WTC11 (cell line): ENCODE measurements around the gene CDK9. TPM values are rescaled to one million over a fixed set of nuclear protein-coding genes. Genes with fewer than 3 reads are reported as not detected.

Experiments used
- ATAC-seq: fragments of 200-7000 bp; cut with Tn5 transposase; 2 replicates; pipeline ENCODE4 v1.10.0; 2021; ENCODE audit warnings: mild to moderate bottlenecking, moderate library complexity
- CTCF ChIA-PET: fragments of 300-600 bp; sonication (Branson Sonifier 250); formaldehyde crosslinking; loops from one replicate; lab custom pipeline; 2021; ENCODE audit warnings: antibody characterized with exemption; lab: Charles Lee
- POLR2A ChIA-PET: fragments of 350-600 bp; sonication (Branson Sonifier 250); formaldehyde crosslinking; loops from one replicate; lab custom pipeline; 2021; ENCODE audit warnings: antibody characterized with exemption; lab: Charles Lee
- DNase-seq: peaks from one replicate; pipeline ENCODE4 v3.0.0; 2021; ENCODE audit warnings: low spot score
- H3K27ac Mint-ChIP-seq: 2 replicates; pipeline ENCODE4 v1.8.0; 2021; ENCODE audit warnings: mixed read lengths
- H3K27me3 Mint-ChIP-seq: 2 replicates; pipeline ENCODE4 v1.8.0; 2021; ENCODE audit warnings: low read depth, mild to moderate bottlenecking, moderate library complexity, mixed read lengths
- H3K36me3 Mint-ChIP-seq: 2 replicates; pipeline ENCODE4 v1.8.0; 2021; ENCODE audit warnings: mixed read lengths
- H3K4me1 Mint-ChIP-seq: 2 replicates; pipeline ENCODE4 v1.8.0; 2022; ENCODE audit warnings: mixed read lengths
- H3K4me3 Mint-ChIP-seq: 2 replicates; pipeline ENCODE4 v1.8.0; 2021; ENCODE audit warnings: mild to moderate bottlenecking, moderate library complexity, mixed read lengths
- H3K9me3 Mint-ChIP-seq: 2 replicates; pipeline ENCODE4 v1.8.0; 2021; ENCODE audit warnings: mixed read lengths
- ATF1 ChIP-seq: sonication (generic); formaldehyde crosslinking; IDR thresholded peaks from 2 replicates; pipeline ENCODE4 v1.8.1; 2023; ENCODE audit warnings: mild to moderate bottlenecking, moderate library complexity, missing genetic modification reagents
- CBFB ChIP-seq: sonication (generic); formaldehyde crosslinking; IDR thresholded peaks from 2 replicates; pipeline ENCODE4 v1.8.1; 2022; ENCODE audit warnings: mild to moderate bottlenecking, low read depth, missing genetic modification reagents
- CDX4 ChIP-seq: fragments of 250-450 bp; sonication (Bioruptor Pico); IDR thresholded peaks from 2 replicates; pipeline ENCODE4 v1.9.0; 2021; ENCODE audit warnings: moderate library complexity, mild to moderate bottlenecking, inconsistent platforms, borderline replicate concordance
- CTCF ChIP-seq: fragments of 200-600 bp; IDR thresholded peaks from 2 replicates; pipeline ENCODE4 v1.8.0; 2022; ENCODE audit warnings: antibody characterized with exemption
- HMGA2 ChIP-seq: fragments of 250-450 bp; sonication (Bioruptor Pico); IDR thresholded peaks from 2 replicates; pipeline ENCODE4 v1.4.0; 2021; ENCODE audit warnings: mild to moderate bottlenecking, moderate library complexity
- JAZF1 ChIP-seq: fragments of 250-450 bp; sonication (Bioruptor Pico); IDR thresholded peaks from 2 replicates; pipeline ENCODE4 v1.9.0; 2021; ENCODE audit warnings: moderate library complexity, mild to moderate bottlenecking, inconsistent platforms
- JUN ChIP-seq: sonication (generic); formaldehyde crosslinking; IDR thresholded peaks from 2 replicates; pipeline ENCODE4 v1.8.0; 2023; ENCODE audit warnings: mild to moderate bottlenecking, missing genetic modification reagents
- MLX ChIP-seq: sonication (generic); formaldehyde crosslinking; IDR thresholded peaks from 2 replicates; pipeline ENCODE4 v1.8.1; 2023; ENCODE audit warnings: mild to moderate bottlenecking, missing genetic modification reagents, moderate library complexity
- MXD4 ChIP-seq: fragments of 250-450 bp; sonication (Bioruptor Pico); IDR thresholded peaks from 2 replicates; pipeline ENCODE4 v1.8.0; 2021; ENCODE audit warnings: mild to moderate bottlenecking, moderate library complexity, borderline replicate concordance
- NFATC4 ChIP-seq: fragments of 250-450 bp; sonication (Bioruptor Pico); IDR thresholded peaks from 2 replicates; pipeline ENCODE4 v1.9.0; 2021; ENCODE audit warnings: mild to moderate bottlenecking
- NR2C2 ChIP-seq: sonication (generic); formaldehyde crosslinking; IDR thresholded peaks from 2 replicates; pipeline ENCODE4 v1.8.0; 2022; ENCODE audit warnings: mild to moderate bottlenecking, missing genetic modification reagents
- PRRX2 ChIP-seq: fragments of 250-450 bp; sonication (Bioruptor Pico); IDR thresholded peaks from 2 replicates; pipeline ENCODE4 v1.8.0; 2021; ENCODE audit warnings: mild to moderate bottlenecking
- RELA ChIP-seq: sonication (generic); formaldehyde crosslinking; IDR thresholded peaks from 2 replicates; pipeline ENCODE4 v1.8.1; 2022; ENCODE audit warnings: missing genetic modification reagents, mild to moderate bottlenecking, borderline replicate concordance
- RORB ChIP-seq: fragments of 250-450 bp; sonication (Bioruptor Pico); IDR thresholded peaks from 2 replicates; pipeline ENCODE4 v1.9.0; 2021; ENCODE audit warnings: mild to moderate bottlenecking
- ZBTB21 ChIP-seq: sonication (generic); formaldehyde crosslinking; IDR thresholded peaks from 2 replicates; pipeline ENCODE4 v1.8.1; 2023; ENCODE audit warnings: mild to moderate bottlenecking, missing genetic modification reagents, borderline replicate concordance
- ZNF219 ChIP-seq: sonication (generic); formaldehyde crosslinking; IDR thresholded peaks from 2 replicates; pipeline ENCODE4 v1.8.0; 2023; ENCODE audit warnings: missing genetic modification reagents, mild to moderate bottlenecking, borderline replicate concordance
- ZNF317 ChIP-seq: sonication (generic); formaldehyde crosslinking; IDR thresholded peaks from 2 replicates; pipeline ENCODE4 v1.8.1; 2023; ENCODE audit warnings: low read depth, mild to moderate bottlenecking, moderate library complexity, missing genetic modification reagents, borderline replicate concordance
- total RNA-seq: library from RNA; stranded (reverse); gene quantifications from 3 replicates; pipeline ENCODE4 v1.2.3, GENCODE V29; 2021
- TF ChIP-seq, protein P1 (sequence below): fragments of 250-450 bp; sonication (Bioruptor Pico); IDR thresholded peaks from 2 replicates; pipeline ENCODE4 v1.8.0; 2021; ENCODE audit warnings: mild to moderate bottlenecking
- TF ChIP-seq, protein P2 (sequence below): sonication (generic); formaldehyde crosslinking; IDR thresholded peaks from 2 replicates; pipeline ENCODE4 v1.8.0; 2022; ENCODE audit warnings: mild to moderate bottlenecking, missing genetic modification reagents
- TF ChIP-seq, protein P3 (sequence below): sonication (generic); formaldehyde crosslinking; IDR thresholded peaks from 2 replicates; pipeline ENCODE4 v1.8.1; 2023; ENCODE audit warnings: mild to moderate bottlenecking, moderate library complexity, missing genetic modification reagents

The CDK9 gene
- total RNA-seq, 1 experiment from 2014 or later = 111 TPM

DNA sequence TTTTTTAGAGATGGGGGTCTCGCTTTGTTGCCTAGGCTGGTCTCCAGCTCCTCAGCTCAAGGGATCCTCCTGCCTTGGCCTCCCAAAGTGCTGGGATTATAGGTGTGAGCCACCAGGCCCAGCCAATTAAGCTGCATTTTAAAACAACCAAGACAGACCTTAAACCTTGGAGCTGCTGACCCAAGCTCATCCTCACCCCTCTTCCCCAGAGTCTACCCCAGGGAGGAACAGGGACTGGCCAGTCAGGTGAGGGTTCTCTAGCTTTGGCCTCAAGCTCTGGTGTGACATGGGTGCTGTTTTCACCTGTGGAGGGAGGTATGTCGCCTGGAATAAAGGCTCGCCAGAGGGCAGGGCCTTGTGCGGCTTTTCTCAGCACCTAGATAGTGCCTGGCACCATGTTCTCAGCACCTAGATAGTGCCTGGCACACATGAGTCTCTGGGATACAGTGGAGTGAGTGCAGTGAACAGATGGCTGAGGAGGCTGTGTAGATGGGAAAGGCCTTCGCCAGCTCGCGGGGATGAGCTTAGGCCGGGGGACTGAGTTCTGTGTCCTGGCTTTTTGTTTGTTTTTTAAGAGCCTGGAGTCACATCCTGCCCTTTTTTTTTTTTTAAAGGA lies 7.4 kb downstream of the CDK9 start:
- Mint-ChIP-seq H3K4me3 (no peak overlapping the region), H3K36me3 (peaks cover 35% of the 10 kb centered on the region), H3K4me1 (peaks cover 9% of the 10 kb centered on the region), H3K27me3 (no peaks in the 10 kb centered on the region), H3K9me3 (no peaks in the 10 kb centered on the region), H3K27ac (peak overlapping the region; percentile 88)
- CTCF ChIA-PET = interaction anchor here (0.6 to 1.8 kb wide), 7 partner anchors 9 to 76 kb away, joined by 3 to 13 read pairs (median 5); partner anchors contain the start of genes ENG and TOR2A
- no peak for TF ChIP-seq CTCF
- TF ChIP-seq CDX4 (CRISPR knock-in tag) = no peak
- TF ChIP-seq ZBTB21 (CRISPR knock-in tag) = no peak
- TF ChIP-seq NR2C2 = no peak
- POLR2A ChIA-PET = interaction anchor here (0.5 to 1.3 kb wide), 8 partner anchors 7 to 110 kb away, joined by 3 to 8 read pairs (median 3); no protein-coding TSS in a partner anchor
- DNase-seq (no peak), ATAC-seq (no peak)

DNA sequence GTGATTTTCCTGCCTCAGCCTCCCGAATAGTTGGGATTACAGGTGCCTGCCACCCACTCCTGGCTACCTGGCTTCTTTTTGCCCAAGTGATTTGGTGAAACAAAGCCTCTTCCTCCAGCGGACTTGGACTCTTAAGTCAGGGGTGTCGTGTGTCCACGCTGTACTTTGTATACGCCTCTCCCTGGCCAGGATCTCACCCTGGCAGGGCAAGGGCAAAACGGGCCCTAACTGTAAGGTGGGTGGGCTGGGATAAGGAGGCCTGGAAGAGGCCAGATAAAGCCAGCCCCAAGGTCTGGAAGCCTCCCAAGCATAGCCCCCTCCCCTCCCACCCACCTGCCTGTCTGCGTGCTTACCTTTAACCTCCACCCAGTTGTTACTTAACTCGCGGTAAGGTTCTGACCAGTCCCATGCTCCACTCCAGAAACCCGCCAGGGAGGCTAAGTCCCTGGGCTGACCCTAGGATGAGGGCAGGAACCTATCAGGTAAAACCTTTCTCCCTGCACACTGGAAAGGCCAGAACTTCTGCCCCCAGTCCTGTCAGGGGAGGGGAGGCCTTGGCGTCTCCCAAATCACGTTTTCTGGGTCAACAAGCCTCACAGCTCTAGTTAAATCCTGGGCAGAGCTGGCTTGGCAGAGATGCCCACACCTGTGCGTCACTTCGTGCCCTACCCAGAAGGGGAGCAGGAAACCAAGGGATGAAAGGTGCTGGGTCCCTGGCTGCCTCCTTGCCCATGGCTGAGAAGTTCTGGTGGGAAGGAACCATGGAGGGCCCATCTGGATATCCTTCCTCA lies 8.4 kb downstream of the CDK9 start:
- Mint-ChIP-seq H3K27me3 (no peaks in the 10 kb centered on the region), H3K27ac (peak overlapping the region; percentile 70), H3K4me3 (no peak overlapping the region), H3K36me3 (peaks cover 26% of the 10 kb centered on the region), H3K9me3 (no peaks in the 10 kb centered on the region), H3K4me1 (peaks cover 9% of the 10 kb centered on the region)
- ChIA-PET CTCF (interaction anchor here (0.7 to 1.8 kb wide), 3 partner anchors 30 to 76 kb away, joined by 3 to 13 read pairs (median 5); no protein-coding TSS in a partner anchor), POLR2A (interaction anchor here (0.6 kb wide), 1 partner anchor 65 kb away, joined by 3 read pairs; no protein-coding TSS in a partner anchor)
- DNase-seq (no peak), ATAC-seq (peak; percentile 28)
- no peak for TF ChIP-seq CBFB (CRISPR knock-in tag)
- TF ChIP-seq ATF1 (CRISPR knock-in tag) = no peak
- TF ChIP-seq, protein P1, sequence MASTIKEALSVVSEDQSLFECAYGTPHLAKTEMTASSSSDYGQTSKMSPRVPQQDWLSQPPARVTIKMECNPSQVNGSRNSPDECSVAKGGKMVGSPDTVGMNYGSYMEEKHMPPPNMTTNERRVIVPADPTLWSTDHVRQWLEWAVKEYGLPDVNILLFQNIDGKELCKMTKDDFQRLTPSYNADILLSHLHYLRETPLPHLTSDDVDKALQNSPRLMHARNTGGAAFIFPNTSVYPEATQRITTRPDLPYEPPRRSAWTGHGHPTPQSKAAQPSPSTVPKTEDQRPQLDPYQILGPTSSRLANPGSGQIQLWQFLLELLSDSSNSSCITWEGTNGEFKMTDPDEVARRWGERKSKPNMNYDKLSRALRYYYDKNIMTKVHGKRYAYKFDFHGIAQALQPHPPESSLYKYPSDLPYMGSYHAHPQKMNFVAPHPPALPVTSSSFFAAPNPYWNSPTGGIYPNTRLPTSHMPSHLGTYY = 0 out of 2 replicates have a peak, but pooled peaks have one; percentile 8
- TF ChIP-seq PRRX2 = no peak; the same call in 1 of the 2 replicates

DNA sequence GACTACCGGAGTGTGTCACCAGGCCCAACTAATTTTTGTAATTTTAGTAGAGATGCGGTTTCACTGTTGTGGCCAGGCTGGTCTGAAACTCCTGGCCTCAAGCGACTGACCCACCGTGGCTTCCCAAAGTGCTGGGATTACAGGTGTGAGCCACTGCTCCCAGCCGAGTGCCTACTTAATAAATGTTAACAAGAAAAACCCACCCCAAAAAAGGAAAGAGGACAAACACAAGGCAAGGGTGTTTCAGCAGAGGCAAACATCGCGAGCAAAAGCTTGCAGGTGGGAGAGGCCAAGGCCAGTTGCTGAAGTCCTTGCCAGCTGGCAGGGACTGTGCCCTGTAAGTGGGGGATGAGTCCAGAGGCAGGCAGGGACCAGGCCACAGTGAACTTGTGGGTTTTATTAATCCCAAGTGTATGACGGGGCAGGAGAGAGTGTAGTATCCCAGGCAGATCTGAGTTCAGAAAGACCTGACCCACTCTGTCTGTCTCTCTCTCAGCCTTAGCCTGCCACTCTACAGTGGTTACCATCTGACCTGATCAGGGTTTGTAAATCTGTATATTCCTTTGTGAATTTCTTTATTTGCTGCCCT lies 10.5 kb downstream of the CDK9 start:
- H3K9me3 Mint-ChIP-seq = no peaks in the 10 kb centered on the region
- no peak overlapping the region for H3K4me3 Mint-ChIP-seq
- H3K36me3 Mint-ChIP-seq = peaks cover 8% of the 10 kb centered on the region
- ATAC-seq (no peak), DNase-seq (no peak)
- no peak for TF ChIP-seq ZNF317 (CRISPR knock-in tag)
- no peak for TF ChIP-seq ZNF219 (CRISPR knock-in tag)
- no peak for TF ChIP-seq RELA (CRISPR knock-in tag)
- no peak for TF ChIP-seq JUN (CRISPR knock-in tag)
- TF ChIP-seq RORB (CRISPR knock-in tag) = no peak
- no peak for TF ChIP-seq HMGA2
- TF ChIP-seq, protein P2, sequence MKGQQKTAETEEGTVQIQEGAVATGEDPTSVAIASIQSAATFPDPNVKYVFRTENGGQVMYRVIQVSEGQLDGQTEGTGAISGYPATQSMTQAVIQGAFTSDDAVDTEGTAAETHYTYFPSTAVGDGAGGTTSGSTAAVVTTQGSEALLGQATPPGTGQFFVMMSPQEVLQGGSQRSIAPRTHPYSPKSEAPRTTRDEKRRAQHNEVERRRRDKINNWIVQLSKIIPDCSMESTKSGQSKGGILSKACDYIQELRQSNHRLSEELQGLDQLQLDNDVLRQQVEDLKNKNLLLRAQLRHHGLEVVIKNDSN (CRISPR knock-in tag) = no peak
- TF ChIP-seq, protein P3, sequence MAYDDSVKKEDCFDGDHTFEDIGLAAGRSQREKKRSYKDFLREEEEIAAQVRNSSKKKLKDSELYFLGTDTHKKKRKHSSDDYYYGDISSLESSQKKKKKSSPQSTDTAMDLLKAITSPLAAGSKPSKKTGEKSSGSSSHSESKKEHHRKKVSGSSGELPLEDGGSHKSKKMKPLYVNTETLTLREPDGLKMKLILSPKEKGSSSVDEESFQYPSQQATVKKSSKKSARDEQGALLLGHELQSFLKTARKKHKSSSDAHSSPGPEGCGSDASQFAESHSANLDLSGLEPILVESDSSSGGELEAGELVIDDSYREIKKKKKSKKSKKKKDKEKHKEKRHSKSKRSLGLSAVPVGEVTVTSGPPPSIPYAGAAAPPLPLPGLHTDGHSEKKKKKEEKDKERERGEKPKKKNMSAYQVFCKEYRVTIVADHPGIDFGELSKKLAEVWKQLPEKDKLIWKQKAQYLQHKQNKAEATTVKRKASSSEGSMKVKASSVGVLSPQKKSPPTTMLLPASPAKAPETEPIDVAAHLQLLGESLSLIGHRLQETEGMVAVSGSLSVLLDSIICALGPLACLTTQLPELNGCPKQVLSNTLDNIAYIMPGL (CRISPR knock-in tag) = no peak
- no peak for TF ChIP-seq NFATC4 (CRISPR knock-in tag)
- no peak for TF ChIP-seq JAZF1 (CRISPR knock-in tag)
- TF ChIP-seq MXD4 (CRISPR knock-in tag) = no peak
- no peak for TF ChIP-seq MLX (CRISPR knock-in tag)
- no peak for TF ChIP-seq CBFB (CRISPR knock-in tag)
- CTCF ChIA-PET = interaction anchor here (1.8 kb wide), 1 partner anchor 74 kb away, joined by 5 read pairs; no protein-coding TSS in a partner anchor
- no peaks in the 10 kb centered on the region for H3K27me3 Mint-ChIP-seq
- H3K27ac Mint-ChIP-seq = peak overlapping the region; percentile 71; the same call in 1 of the 2 replicates
- H3K4me1 Mint-ChIP-seq = peaks cover 7% of the 10 kb centered on the region
- POLR2A ChIA-PET = interaction anchor here (0.8 to 1.0 kb wide), 2 partner anchors 16 to 141 kb away, joined by 5 to 7 read pairs; no protein-coding TSS in a partner anchor
